ENCODE data around the gene SLC39A1. TPM values are rescaled to one million over a fixed set of nuclear protein-coding genes. Genes with fewer than 3 reads are reported as not detected.

Gene SLC39A1
- total and polyA plus RNA-seq, 9 of the 15 experiments (the other 6 are each of a cell fraction or from before 2014, with no cell fraction given), result 9.9 to 81.1 (median 62.7) TPM

- no peak for TF ChIP-seq ZNF717 (CRISPR knock-in tag; IDR thresholded peaks at IDR 0.05)
- TF ChIP-seq, protein P1, sequence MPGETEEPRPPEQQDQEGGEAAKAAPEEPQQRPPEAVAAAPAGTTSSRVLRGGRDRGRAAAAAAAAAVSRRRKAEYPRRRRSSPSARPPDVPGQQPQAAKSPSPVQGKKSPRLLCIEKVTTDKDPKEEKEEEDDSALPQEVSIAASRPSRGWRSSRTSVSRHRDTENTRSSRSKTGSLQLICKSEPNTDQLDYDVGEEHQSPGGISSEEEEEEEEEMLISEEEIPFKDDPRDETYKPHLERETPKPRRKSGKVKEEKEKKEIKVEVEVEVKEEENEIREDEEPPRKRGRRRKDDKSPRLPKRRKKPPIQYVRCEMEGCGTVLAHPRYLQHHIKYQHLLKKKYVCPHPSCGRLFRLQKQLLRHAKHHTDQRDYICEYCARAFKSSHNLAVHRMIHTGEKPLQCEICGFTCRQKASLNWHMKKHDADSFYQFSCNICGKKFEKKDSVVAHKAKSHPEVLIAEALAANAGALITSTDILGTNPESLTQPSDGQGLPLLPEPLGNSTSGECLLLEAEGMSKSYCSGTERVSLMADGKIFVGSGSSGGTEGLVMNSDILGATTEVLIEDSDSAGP (CRISPR knock-in tag; IDR thresholded peaks at IDR 0.05), result no peak
- no peak for TF ChIP-seq FOXO4 (CRISPR knock-in tag; IDR thresholded peaks at IDR 0.05)
- TF ChIP-seq HNRNPH1 (optimal IDR thresholded peaks at IDR 0.05; ENCODE audit: low read depth, low read length), result no peak
- 0 out of 2 replicates have a peak, but pooled peaks have one; percentile 13 for TF ChIP-seq CBX1 (IDR thresholded peaks at IDR 0.05; ENCODE audit: low read depth)
- TF ChIP-seq BRD9 (IDR thresholded peaks at IDR 0.05; ENCODE audit: low read depth, partially characterized antibody), result no peak
- no peak for TF ChIP-seq CEBPB (tag; IDR thresholded peaks at IDR 0.05)
- TF ChIP-seq ZNF77 (CRISPR knock-in tag; IDR thresholded peaks at IDR 0.05), result no peak
- no peak for TF ChIP-seq TRIM28 (IDR thresholded peaks at IDR 0.05)
- TF ChIP-seq GTF3C2 (IDR thresholded peaks at IDR 0.05; ENCODE audit: borderline replicate concordance, extremely low read depth, insufficient read length), result no peak
- TF ChIP-seq SRSF7 (optimal IDR thresholded peaks at IDR 0.05; ENCODE audit: low read depth, low read length), result no peak
- TF ChIP-seq ZBTB5 (IDR thresholded peaks at IDR 0.05), result no peak
- no peak for TF ChIP-seq ZNF76 (CRISPR knock-in tag; IDR thresholded peaks at IDR 0.05; ENCODE audit: borderline replicate concordance)
- 0 out of 2 replicates have a peak, but pooled peaks have one; percentile 4 for TF ChIP-seq BCOR (IDR thresholded peaks at IDR 0.05)
- TF ChIP-seq KDM1A (IDR thresholded peaks at IDR 0.05), result no peak
- TF ChIP-seq ZFP30 (CRISPR knock-in tag; IDR thresholded peaks at IDR 0.05; ENCODE audit: borderline replicate concordance), result no peak
- TF ChIP-seq, protein P2, sequence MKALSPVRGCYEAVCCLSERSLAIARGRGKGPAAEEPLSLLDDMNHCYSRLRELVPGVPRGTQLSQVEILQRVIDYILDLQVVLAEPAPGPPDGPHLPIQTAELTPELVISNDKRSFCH (CRISPR knock-in tag; IDR thresholded peaks at IDR 0.05), result no peak
- TF ChIP-seq, protein P2 (tag; IDR thresholded peaks at IDR 0.05), result no peak
- TF ChIP-seq ERF (CRISPR knock-in tag; IDR thresholded peaks at IDR 0.05), result 0 out of 2 replicates have a peak, but pooled peaks have one; percentile 15
- TF ChIP-seq DMBX1 (CRISPR knock-in tag; IDR thresholded peaks at IDR 0.05; ENCODE audit: borderline replicate concordance), result no peak
- TF ChIP-seq ARNT (IDR thresholded peaks at IDR 0.05), result no peak
- TF ChIP-seq FOSL1 (tag; conservative IDR thresholded peaks at IDR 0.05), result no peak
These were observed 554 bp upstream of the SLC39A1 start (continued) for GRCh38 chr1:153963850-153964331.
